Ureter (tissue), 1 donor: ENCODE data around the gene ADD2. TPM values are rescaled to one million over a fixed set of nuclear protein-coding genes. Genes with fewer than 3 reads are reported as not detected.

ENCODE experiments used
- DNase-seq: peaks from one replicate; pipeline ENCODE4 v3.0.0-alpha.2; 2020; ENCODE audit warnings: low spot score
- total RNA-seq: library from RNA; stranded (reverse); gene quantifications from one replicate; pipeline ENCODE4 v1.2.4, GENCODE V29; 2023
- donor health status: DM: yes; HTN: yes; CAD: no.

ADD2 gene
- total RNA-seq, 1 donor from 2014 or later = 2.1 TPM

GRCh38 chr2:70723286-70723885 is 44.6 kb downstream of the ADD2 start:
- DNase-seq = no peak

- DNase-seq = no peak
Measured at GRCh38 chr2:70720124-70720523, 47.9 kb downstream of the ADD2 start.

- DNase-seq = no peak
Measured at GRCh38 chr2:70719231-70719630, 48.8 kb downstream of the ADD2 start.

GRCh38 chr2:70718736-70719135 is 49.3 kb downstream of the ADD2 start:
- DNase-seq = no peak

- DNase-seq = peak; percentile 23
Measured at GRCh38 chr2:70718241-70718640, 49.8 kb downstream of the ADD2 start.

GRCh38 chr2:70717431-70718038 is 50.5 kb downstream of the ADD2 start:
- peak; percentile 14 for DNase-seq

- DNase-seq = peak; percentile 23
Measured at GRCh38 chr2:70716951-70717350, 51.0 kb downstream of the ADD2 start.

GRCh38 chr2:70716131-70716743 is 51.8 kb downstream of the ADD2 start:
- DNase-seq = peak; percentile 34

GRCh38 chr2:70715071-70715985 is 52.7 kb downstream of the ADD2 start:
- DNase-seq = peak; percentile 28

- no peak for DNase-seq
Measured at GRCh38 chr2:70714141-70714905, 53.7 kb downstream of the ADD2 start.

- no peak for DNase-seq
Measured at GRCh38 chr2:70712916-70713315, 55.1 kb downstream of the ADD2 start.

GRCh38 chr2:70711191-70711590 is 56.8 kb downstream of the ADD2 start:
- DNase-seq = no peak

- DNase-seq = no peak
Measured at GRCh38 chr2:70710038-70710690, 57.8 kb downstream of the ADD2 start.

- no peak for DNase-seq
Measured at GRCh38 chr2:70709275-70710037, 58.5 kb downstream of the ADD2 start.

GRCh38 chr2:70708376-70709199 is 59.4 kb downstream of the ADD2 start:
- no peak for DNase-seq

- no peak for DNase-seq
Measured at GRCh38 chr2:70707706-70708105, 60.3 kb downstream of the ADD2 start.

GRCh38 chr2:70706026-70706795 is 61.8 kb downstream of the ADD2 start:
- no peak for DNase-seq

GRCh38 chr2:70705160-70705850 is 62.7 kb downstream of the ADD2 start:
- no peak for DNase-seq
